GM11168 (cell line): Measurements from ENCODE around the gene DAAM2.

Experiments
- in situ Hi-C: fragments of 300-500 bp; cut with MboI; formaldehyde crosslinking; loops from one replicate; pipeline ENCODE4 v1.12.0; 2022; ENCODE audit warnings: low sequenced_read_pairs; ENCODE audit not compliant: unreplicated experiment

Gene DAAM2

GRCh38 chr6:39841291-39841690, 49.1 kb downstream of the DAAM2 start:
- in situ Hi-C loops, result no loop called here

- in situ Hi-C loops, result no loop called here
Observed at GRCh38 chr6:39841923-39842322, 49.7 kb downstream of the DAAM2 start.

- in situ Hi-C loops, result no loop called here
Observed at GRCh38 chr6:39843305-39844020, 51.3 kb downstream of the DAAM2 start.

GRCh38 chr6:39844866-39845265, 52.7 kb downstream of the DAAM2 start:
- in situ Hi-C loops, result no loop called here

- in situ Hi-C loops, result no loop called here
Observed at GRCh38 chr6:39847221-39847620, 55.0 kb downstream of the DAAM2 start.

- in situ Hi-C loops, result no loop called here
Observed at GRCh38 chr6:39848171-39848570, 56.0 kb downstream of the DAAM2 start.

GRCh38 chr6:39849228-39849627, 57.1 kb downstream of the DAAM2 start:
- in situ Hi-C loops, result no loop called here

GRCh38 chr6:39849764-39850163, 57.6 kb downstream of the DAAM2 start:
- in situ Hi-C loops, result loop anchor here (25.0 kb wide), 1 partner anchor 487 kb away; no protein-coding TSS in a partner anchor

- in situ Hi-C loops, result loop anchor here (25.0 kb wide), 1 partner anchor 489 kb away; no protein-coding TSS in a partner anchor
Observed at GRCh38 chr6:39850736-39851297, 58.6 kb downstream of the DAAM2 start.

GRCh38 chr6:39851331-39851730, 59.2 kb downstream of the DAAM2 start:
- in situ Hi-C loops, result loop anchor here (25.0 kb wide), 1 partner anchor 489 kb away; no protein-coding TSS in a partner anchor

GRCh38 chr6:39852324-39852723, 60.1 kb downstream of the DAAM2 start:
- in situ Hi-C loops, result loop anchor here (25.0 kb wide), 1 partner anchor 490 kb away; no protein-coding TSS in a partner anchor

GRCh38 chr6:39853604-39854003, 61.4 kb downstream of the DAAM2 start:
- in situ Hi-C loops, result loop anchor here (25.0 kb wide), 1 partner anchor 491 kb away; no protein-coding TSS in a partner anchor

GRCh38 chr6:39855356-39855995, 63.3 kb downstream of the DAAM2 start:
- in situ Hi-C loops, result loop anchor here (25.0 kb wide), 1 partner anchor 493 kb away; no protein-coding TSS in a partner anchor

- in situ Hi-C loops, result loop anchor here (25.0 kb wide), 1 partner anchor 497 kb away; no protein-coding TSS in a partner anchor
Observed at GRCh38 chr6:39859025-39859424, 66.8 kb downstream of the DAAM2 start.

GRCh38 chr6:39861663-39862062, 69.5 kb downstream of the DAAM2 start:
- in situ Hi-C loops, result loop anchor here (25.0 kb wide), 1 partner anchor 499 kb away; no protein-coding TSS in a partner anchor

- in situ Hi-C loops, result loop anchor here (25.0 kb wide), 1 partner anchor 503 kb away; no protein-coding TSS in a partner anchor
Observed at GRCh38 chr6:39865011-39865888, 73.1 kb downstream of the DAAM2 start.

- in situ Hi-C loops, result loop anchor here (25.0 kb wide), 1 partner anchor 505 kb away; no protein-coding TSS in a partner anchor
Observed at GRCh38 chr6:39867592-39867991, 75.4 kb downstream of the DAAM2 start.

GRCh38 chr6:39870950-39871349, 78.8 kb downstream of the DAAM2 start:
- in situ Hi-C loops, result loop anchor here (25.0 kb wide), 1 partner anchor 509 kb away; no protein-coding TSS in a partner anchor

- in situ Hi-C loops, result loop anchor here (25.0 kb wide), 1 partner anchor 511 kb away; no protein-coding TSS in a partner anchor
Observed at GRCh38 chr6:39873439-39873838, 81.3 kb downstream of the DAAM2 start.

GRCh38 chr6:39876111-39876510, 83.9 kb downstream of the DAAM2 start:
- in situ Hi-C loops, result no loop called here
